NCI-H460 (cell line): ENCODE data around the gene NFIA. TPM values are rescaled to one million over a fixed set of nuclear protein-coding genes. Genes with fewer than 3 reads are reported as not detected.
A peak's percentile ranks its signal among the peaks of the same experiment; 100 is the strongest.

Experiments
- DNase-seq: peaks from one replicate; pipeline ENCODE4 v3.0.0-alpha.2; 2016; ENCODE audit warnings: low read depth; ENCODE audit errors: extremely low read depth
- total RNA-seq: library from RNA; depleted of rRNA; stranded (reverse); fragments of >200 nt; shearing (Covaris generic); gene quantifications from 2 replicates; pipeline ENCODE4 v1.2.3, GENCODE V29; 2014

The NFIA gene
- total RNA-seq, 1 experiment from 2014 or later = 16.9 TPM

- DNase-seq = no peak
These were observed 202.0 kb downstream of the NFIA start for GRCh38 chr1:61284248-61284854.

- no peak for DNase-seq
These were observed 202.6 kb downstream of the NFIA start for GRCh38 chr1:61284936-61285335.

DNA sequence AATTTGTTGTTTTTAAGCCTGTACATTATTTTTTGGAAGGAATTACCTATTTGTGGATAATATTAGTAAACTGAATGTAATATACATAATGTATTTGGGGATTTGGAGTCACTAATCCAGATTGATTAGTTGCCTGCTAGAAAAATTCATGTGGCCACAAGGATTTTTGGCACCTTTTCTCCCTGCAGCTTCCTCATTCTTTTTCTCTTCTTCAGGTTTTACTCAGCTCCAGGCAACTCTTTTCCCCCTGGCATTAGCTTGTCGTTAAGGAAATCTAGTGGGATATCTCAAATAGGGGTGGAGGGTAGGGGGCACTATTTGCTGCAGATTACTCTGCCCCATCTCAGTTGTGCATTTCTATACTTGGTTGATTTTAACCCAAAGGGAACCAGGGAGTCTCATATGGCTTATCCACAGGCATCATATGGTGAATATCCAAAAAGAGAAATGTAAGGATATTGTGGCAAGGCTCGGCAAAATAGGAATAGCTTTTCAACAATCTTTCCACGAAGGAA, 203.1 kb downstream of the NFIA start:
- DNase-seq = no peak

GRCh38 chr1:61287014-61287413, 204.7 kb downstream of the NFIA start:
- no peak for DNase-seq

DNA sequence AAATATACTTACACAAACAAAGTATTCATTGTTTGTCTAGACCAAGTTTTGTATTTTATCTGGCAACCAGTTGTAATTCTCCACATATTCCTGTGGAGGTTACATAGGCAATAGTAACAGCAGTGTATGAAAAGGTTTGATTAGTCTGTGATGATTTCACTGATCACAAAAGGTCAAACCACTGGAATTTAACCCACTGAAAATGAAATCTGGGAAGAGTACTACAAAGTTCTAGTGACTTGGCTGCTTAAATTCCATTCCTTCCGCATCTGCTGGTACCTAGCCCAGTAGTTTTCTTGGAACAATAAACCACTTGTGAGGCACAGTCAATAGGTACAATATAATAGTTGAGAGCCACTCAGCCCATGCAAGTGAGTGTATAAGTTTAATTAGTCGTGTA, 205.4 kb downstream of the NFIA start:
- peak; percentile 32 for DNase-seq

- no peak for DNase-seq
These were observed 207.1 kb downstream of the NFIA start for GRCh38 chr1:61289232-61290098.

DNA sequence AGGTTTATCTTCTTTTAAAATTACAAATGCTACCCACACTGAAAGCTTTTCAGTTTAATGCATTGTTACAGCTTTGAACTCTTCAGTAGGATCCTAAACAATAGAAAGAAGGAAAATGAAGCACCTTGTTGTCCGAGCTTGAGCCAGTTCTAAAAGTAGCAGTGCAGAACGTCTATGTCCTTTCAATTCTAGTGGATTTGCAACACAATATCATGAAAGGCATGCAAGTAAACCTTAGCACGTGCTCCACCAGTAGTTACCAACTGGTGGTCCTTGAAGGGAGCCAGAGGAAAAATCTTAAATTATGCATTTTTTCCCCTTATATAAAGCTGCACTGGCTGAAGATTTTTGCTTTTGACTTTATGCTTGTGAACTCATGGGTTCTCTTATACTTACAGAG, 208.2 kb downstream of the NFIA start:
- DNase-seq = no peak

GRCh38 chr1:61293197-61293596, 210.8 kb downstream of the NFIA start:
- DNase-seq = no peak

- DNase-seq = no peak
These were observed 211.7 kb downstream of the NFIA start for GRCh38 chr1:61293986-61294504.

DNA sequence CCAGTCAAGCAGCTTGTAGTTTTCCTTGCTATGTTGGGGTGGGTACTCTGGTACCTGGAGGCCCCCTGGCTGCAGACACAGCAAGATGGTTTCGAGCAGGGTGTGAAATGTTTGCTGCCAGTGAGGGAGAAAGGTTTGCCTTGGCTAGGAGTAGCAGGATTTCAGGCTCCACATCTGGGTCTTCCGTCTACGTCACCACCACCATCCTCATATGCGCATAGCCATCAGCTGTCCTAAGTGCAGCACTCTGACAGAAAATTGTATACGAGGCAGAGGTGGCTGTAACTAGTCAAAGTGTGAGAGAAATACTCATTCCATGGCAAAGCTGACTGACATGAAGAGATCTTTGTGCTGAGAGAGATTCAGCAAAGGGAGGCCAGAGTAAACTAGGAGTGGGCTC, 212.6 kb downstream of the NFIA start:
- DNase-seq = no peak

GRCh38 chr1:61295818-61296537, 213.6 kb downstream of the NFIA start:
- DNase-seq = no peak

- DNase-seq = no peak
These were observed 215.5 kb downstream of the NFIA start for GRCh38 chr1:61297887-61298286.

- no peak for DNase-seq
These were observed 217.1 kb downstream of the NFIA start for GRCh38 chr1:61299463-61299862.

DNA sequence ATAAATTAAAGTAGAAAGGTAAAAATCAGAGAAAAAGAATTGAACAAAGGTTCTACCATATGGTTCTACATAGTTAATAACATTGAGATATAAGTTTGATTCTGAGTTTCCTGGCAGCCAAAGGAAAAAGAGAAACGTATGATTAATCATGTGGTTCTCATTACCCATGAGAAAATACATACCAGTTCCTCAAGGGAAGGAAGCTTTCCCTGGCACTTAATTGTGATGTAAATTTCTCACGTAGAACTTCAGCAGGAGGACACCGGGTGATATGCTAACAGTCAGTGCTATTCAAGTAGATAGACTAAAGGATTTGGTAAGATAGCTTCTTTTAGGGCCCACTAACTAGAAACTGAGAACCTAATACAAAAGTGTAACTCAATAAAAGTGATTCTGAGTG, 218.5 kb downstream of the NFIA start:
- no peak for DNase-seq

DNA sequence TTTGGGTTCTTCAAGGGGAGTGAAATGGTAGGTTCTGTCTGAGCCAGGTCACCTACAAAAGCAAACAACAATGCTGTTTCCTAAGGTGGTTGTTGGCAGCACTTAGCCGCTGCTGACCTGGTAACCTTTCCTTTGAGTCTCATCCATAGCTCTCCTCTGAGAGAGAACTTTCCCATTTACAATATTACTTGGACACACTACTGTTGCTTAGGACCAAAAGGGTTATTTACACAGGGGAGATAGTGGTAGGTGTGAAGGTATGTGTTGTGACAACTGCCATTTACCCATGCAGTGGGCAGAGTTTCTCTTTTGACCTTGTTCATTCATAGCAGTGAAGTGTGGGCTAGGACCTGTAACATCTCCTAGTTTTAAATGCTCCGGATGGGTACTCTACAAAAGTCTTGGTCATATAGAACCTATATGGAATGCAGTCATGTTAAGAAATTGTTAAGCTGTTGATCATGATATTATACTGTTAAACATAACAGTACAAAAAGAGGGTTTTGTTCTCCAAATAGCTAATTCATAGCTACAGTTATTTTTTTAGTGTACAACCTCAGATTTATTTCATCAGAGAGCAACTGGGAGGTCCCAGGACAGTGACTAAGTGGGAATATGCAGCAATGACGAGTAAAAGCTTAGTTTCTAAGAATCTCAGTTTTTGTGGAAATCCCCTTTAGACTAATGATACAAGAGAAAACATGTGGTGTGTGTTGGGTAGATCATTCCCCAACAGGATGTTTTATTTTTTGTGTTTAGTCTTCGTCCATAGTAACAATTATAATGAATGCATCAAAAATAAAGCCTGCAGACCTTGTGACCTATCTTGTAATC, 219.7 kb downstream of the NFIA start:
- DNase-seq = no peak

- no peak for DNase-seq
These were observed 225.2 kb downstream of the NFIA start for GRCh38 chr1:61307422-61308142.

- no peak for DNase-seq
These were observed 227.7 kb downstream of the NFIA start for GRCh38 chr1:61310057-61310456.

DNA sequence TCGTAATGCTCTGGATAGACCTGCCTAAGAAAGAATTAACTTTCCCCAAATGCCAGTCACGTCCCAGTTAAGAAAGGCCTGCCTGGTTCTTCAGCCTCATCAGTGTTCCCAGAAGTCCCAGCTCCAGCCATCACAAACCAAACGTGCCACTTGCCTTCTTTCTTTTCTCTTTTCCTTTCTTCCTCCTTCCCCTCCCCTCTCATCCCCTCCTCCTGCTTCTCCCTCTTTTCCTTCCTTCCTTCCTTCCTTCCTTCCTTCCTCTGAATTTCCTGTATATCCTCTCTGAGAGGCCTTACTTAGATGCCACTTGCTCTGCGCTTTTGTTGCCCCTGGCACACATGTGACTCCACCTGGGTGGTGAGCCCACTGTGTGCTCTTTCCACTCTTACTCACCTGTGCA, 228.2 kb downstream of the NFIA start:
- DNase-seq = no peak

- no peak for DNase-seq
These were observed 231.6 kb downstream of the NFIA start for GRCh38 chr1:61313906-61314422.
